Fibroblast of skin of left biceps (primary cell): ENCODE data around the gene HOXD8.

ENCODE experiments used
- DNase-seq, 2 experiments: peaks; one replicate each; pipeline ENCODE4 v3.0.0-alpha.2; 2013; ENCODE audit warnings: low read depth in 2 of 2

HOXD8 gene

DNA sequence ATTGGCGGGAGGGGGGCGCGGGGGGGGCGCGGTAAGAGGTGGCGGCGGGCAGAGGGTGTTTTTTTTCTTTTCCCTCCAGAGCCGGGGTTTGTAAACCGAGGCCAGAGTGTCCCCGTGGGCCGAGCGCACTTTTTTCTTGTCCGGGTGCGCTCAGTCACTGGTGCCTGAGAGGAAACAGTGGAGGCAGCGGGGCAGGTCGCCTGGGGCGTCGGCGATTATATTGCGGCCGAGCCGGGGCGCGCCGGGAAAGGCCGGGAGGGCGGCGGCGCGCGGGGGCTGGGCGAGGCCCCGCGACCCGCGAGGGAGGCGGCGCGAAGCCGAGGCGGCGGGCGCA, 275 bp downstream of the HOXD8 start:
- DNase-seq: no peak

DNA sequence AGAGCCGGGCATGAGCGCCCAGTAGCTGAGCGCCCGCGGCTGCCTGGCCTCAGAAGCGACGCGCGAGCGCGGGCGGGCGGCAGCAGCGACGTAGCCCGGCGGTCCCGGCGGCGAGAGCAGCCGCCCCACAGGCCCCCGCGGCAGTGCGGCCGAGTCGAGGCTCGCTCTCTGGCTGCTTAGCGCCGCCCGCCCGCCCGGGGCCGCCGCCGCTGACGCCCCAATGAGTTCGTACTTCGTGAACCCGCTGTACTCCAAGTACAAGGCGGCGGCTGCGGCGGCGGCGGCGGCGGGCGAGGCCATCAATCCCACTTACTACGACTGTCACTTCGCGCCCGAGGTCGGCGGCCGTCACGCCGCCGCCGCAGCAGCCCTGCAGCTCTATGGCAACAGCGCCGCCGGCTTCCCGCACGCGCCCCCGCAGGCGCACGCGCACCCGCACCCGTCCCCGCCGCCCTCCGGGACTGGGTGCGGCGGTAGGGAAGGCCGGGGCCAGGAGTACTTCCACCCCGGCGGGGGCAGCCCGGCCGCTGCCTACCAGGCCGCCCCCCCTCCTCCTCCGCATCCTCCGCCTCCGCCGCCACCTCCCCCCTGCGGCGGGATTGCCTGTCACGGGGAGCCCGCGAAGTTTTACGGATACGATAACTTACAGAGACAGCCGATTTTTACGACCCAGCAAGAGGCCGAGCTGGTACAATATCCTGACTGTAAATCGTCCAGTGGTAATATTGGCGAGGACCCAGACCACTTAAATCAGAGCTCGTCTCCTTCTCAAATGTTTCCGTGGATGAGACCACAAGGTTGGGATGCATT, 847 bp downstream of the HOXD8 start:
- DNase-seq: peak; percentile 94 to 96

DNA sequence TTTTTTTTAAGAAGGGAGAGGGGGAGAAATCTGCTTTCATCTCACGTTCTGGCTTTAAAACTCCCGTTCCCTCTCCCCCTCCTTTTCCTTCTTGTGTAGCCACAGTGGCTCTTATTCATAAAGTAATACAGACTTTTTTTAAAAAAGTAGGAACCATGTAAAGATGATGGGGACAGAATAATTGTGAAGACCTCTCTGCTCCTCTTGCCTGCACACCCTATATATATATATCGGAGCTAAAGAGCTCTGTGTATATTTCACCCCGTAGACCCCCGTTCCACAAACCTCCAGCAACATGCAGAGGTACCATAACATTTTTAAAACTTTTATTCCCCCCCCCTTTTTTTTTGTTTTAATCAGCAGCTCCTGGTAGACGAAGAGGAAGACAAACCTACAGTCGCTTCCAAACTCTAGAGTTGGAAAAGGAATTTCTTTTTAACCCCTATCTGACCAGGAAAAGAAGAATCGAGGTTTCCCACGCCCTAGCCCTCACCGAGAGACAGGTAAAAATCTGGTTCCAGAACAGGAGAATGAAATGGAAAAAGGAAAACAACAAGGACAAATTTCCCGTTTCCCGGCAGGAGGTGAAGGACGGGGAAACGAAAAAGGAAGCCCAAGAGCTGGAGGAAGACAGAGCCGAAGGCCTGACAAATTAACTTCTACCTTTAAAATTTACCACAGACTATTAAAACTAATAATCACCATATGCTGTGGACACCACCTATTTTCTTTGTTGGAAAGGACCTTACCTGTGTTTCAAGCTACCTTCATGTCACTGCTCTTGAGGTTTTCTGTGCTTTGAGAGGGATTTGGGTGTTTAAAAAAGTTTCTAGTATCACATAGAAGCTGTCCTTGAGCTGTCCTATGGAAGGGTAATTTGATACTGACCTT, 1.7 kb downstream of the HOXD8 start:
- no peak for DNase-seq

DNA sequence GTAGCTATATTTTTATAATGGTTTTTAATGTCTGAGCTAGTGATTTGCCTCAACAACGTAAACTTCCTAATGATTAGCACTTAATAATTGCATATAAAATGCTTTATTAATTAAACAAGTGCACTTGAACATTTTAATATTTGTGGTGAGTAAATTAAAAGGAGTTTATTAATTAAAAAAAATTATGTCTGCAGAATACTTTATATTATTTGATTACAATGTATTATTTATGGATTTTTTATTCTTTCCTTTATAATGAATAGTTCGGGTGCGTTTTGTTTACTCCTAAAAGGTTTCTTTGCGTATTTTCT, 2.3 kb downstream of the HOXD8 start:
- no peak for DNase-seq

DNA sequence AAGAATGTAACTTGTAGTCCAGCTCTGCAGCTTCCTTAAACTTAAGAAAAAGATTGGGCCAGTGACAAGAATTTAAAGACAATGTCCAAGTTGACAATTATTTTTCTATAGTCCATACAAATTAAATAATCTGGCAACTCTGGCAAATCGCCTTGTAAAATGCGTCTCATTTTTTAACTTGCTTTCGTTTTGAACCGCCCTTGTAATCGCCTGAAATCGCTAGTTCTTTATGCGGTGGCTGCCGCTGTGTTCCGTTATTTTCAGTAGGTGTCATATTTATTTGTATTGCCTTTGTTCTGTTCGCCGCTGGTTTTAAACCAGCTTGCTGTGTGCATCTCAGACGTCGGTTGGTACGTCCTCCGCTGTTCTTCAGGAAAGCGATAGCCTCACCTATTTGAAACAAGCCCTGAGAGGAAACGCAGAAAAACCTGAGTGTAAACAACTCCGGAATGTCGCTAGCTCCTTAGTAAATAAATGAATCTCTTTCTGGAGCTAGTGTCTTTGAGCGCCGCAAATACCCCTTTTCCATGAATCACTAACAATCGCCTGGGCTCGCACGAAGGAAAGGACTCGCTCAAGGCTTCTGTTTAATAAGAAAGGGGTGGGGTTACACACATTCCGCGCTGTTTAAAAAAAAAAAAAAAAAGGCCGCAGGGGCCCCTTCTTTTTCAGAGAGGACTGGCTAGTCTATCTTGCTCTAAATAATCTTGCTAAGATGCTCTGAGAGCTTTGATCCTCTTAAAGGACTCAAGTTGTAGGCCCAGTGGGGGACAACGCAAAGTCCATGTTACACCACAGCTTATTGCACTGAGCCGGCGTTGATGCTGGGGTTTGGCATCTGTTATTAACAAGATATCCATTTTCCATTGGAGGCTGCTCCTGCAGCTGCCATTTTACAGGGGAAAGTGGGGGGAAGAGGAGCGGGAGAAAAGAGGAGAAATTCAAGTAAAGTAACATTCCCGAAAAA, 3.0 kb downstream of the HOXD8 start:
- DNase-seq: peak in 1 of 2 experiments; percentile 67

DNA sequence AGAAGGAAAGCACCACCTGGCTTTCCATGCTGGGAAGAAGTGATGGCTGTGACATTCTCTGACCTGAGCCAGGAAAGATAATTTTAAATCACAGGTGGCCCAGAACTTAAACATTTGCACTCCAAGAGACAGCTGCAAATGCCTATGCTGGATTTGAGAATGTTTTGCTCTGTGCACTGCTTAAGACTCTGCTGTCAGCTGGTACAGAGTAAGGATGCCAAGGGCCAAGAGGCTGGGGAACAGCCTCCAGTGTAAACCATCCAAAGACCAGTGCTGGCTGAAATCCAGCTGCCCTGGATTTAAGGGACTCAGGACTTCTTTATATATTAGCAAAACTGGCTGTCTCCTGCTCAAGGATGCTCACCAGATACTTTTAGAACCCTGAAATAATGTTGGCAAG, 3.9 kb downstream of the HOXD8 start:
- DNase-seq: no peak

DNA sequence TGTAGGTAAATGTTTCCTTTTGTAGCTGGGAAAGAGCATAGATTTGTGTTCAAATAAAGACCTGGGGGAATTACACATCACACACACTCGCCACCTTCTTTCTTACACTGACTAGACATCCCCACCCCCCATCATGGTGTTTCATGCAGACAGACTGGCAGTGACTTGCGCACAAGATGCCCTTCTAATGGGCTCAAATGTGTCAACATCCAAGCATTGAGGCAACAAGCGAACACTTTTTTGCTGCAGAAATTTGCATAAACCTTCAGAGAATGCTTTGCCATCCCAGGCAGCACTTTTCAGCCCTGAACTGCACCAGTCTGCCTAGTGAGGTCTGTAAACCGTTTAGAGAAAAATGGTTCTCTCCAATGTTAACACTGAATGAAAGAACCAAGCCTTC, 4.5 kb downstream of the HOXD8 start:
- DNase-seq: no peak

DNA sequence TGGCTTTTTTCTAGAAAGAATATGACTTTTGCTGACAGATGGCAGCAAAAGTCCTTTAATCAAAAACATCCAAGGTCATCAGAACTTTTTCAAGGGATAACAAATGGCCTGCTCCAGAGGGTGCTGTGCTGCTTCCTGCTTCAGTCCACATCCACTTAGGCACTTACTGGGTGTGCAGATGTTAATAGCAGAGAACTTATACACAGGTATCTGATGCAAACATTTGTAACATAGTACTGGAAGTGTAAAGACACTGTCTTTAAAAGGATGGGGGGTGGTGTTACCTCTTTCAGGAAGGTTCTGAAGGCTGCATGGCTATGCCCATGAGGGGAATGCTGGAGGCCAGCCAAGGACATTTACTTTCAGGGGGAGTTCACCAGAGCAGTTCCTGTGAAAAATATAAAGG, 5.5 kb downstream of the HOXD8 start:
- no peak for DNase-seq

DNA sequence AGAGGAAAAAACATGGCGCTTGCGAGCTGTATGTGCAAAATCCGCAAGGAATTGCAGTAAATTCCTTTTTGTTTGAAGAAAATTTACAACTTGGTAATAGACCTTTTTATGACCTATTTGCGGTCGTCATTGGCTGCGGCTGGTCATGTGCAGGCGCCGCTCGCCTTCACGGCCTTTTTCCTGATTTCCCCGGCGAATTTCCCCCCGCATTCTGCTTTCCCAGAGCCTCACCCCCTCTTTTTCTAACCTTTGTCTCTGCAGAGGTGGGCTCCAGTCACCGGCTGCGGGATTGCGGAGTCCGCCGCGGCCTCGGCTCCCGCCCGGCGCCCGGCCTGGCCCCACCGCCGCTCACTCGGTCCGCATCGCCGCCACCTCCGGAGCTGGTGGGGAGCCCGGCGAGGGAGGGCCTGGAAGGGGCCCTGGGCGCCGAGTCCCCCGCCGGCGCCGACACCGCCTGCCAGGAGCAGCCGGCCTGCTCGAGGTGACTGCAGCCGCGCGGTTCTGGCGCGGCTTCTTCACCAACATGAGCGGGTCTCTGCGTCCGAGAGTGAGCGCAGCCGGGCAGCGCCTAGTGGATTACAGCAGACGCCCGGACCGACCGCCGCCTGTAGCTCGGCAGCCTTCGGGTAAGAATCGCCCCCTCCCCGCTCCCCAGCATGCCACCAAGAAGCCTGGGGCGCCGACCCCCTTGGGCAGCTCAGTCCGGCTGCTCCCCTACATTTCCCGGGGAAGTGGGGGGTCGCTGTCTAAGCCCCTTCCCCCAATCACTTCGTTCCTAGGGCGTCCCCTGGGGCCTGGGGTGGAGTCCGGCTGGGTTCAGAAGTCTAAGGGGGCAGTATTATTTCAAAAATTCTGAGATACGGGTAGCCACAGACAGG, 7.1 kb downstream of the HOXD8 start:
- DNase-seq: peak in 1 of 2 experiments; percentile 70

DNA sequence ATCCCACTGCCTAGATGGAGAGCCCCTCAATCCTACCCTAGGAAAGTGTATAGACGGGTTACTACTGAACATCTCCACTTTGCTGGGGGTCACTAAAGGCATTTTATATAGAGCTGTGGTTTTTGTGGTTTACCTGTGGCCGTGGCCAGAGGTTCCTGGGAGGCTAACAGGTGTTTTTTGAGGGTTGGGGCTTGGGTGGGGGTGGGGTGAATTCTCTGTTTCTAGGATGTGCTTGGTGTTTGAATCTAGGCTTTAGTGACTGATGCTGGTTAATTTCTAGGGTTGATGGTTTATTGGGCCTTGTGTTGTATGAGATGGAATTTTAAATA, 7.7 kb downstream of the HOXD8 start:
- no peak for DNase-seq

DNA sequence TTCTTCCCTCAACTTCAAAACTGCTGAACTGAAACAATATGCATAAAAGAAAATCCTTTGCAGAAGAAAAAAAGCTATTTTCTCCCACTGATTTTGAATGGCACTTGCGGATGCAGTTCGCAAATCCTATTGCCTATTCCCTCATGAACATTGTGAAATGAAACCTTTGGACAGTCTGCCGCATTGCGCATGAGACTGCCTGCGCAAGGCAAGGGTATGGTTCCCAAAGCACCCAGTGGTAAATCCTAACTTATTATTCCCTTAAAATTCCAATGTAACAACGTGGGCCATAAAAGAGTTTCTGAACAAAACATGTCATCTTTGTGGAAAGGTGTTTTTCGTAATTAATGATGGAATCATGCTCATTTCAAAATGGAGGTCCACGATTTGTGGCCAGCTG, 8.4 kb downstream of the HOXD8 start:
- DNase-seq: no peak

DNA sequence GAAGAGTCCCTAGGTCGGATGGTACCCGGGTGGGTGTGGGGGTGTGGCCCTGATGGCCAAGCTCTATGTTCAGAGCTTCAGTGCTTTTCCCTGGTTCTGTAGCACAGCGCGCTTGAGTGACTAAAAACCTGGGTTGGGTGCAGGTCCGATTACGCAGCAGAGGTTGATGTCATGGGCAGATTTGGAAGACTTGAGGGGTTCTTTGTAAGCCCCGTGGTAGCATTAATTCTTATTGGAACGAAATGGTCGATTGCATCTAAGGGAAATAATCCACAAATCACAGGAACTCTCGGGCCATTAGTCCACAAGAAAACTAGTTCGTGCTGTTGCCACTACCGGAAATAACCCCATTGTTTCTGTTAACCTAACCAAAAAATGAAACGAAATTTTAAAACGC, 9.0 kb downstream of the HOXD8 start:
- no peak for DNase-seq

DNA sequence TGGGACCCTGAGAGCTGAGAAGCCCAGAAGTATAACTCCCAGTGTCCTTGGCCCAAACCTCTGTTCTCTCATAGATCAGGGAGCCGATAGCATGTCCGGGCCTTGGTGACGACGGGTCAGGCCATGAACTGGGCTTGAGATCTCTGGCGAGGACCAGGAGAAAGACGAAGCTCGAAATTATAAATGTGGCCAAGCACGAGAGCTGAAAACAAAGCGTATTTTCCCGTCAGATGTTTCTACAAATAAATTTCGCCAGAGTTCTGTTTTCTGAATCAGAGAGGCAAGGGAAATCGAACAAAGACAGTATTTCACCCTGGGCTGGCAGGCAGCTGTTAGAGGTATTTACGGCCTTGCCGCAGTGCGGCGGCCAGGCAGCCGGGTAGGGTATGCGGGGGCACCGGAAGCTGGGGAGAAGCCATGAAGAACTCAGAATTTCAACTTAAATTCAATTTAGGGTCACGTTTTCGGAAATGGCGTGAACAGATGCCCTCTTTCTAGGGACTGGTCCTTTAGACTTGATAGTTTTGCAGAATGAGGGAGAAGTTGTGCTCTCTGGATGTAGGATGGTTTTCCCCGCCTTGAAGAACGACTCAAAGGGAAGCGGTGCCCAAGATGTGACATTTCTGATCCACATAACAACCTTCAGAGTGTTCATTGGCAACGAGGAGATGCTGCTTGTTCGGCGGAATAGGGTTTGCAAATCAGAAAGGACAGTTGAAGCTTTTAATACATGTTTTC, 9.6 kb downstream of the HOXD8 start:
- DNase-seq: no peak

DNA sequence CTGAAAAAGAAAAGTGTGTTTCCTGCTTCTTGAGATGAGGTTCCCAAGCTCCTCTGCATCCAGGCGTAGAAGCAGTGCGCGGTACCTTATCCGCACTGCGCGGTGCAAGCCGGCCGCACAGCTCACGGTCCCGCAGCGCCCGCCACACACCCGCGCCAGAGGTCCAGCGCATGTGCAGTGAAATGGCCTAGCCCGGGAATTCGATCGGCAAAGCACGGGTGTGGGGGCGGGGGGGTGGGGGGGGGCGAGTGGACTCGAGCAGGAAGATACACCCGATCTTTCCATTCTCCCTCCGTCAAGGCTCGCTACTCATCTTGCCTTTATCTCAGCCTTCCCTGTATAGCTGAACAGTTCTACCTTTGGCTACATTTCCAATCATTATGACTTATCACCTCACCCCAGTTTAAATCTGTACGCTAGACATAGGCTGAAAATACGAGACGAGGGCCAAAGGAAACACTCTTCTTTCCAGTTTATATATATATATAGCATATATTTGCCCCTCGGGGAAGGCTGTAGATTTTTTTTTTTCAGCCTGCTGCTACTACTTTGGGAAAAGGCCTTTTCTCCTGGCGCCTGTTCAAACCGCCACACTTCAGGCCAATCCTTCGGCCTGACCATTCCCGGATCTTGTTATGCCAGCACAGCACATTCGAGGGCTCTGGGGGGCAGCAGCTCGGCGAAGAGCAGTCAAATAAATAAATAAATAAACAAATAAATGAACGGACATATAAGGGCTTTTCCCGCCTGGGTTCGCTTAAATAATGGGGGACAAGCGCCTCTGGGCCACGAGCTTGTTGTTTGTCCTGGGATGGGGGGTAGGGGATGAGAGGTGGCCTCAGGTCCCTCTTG, 10.4 kb downstream of the HOXD8 start:
- DNase-seq: no peak

DNA sequence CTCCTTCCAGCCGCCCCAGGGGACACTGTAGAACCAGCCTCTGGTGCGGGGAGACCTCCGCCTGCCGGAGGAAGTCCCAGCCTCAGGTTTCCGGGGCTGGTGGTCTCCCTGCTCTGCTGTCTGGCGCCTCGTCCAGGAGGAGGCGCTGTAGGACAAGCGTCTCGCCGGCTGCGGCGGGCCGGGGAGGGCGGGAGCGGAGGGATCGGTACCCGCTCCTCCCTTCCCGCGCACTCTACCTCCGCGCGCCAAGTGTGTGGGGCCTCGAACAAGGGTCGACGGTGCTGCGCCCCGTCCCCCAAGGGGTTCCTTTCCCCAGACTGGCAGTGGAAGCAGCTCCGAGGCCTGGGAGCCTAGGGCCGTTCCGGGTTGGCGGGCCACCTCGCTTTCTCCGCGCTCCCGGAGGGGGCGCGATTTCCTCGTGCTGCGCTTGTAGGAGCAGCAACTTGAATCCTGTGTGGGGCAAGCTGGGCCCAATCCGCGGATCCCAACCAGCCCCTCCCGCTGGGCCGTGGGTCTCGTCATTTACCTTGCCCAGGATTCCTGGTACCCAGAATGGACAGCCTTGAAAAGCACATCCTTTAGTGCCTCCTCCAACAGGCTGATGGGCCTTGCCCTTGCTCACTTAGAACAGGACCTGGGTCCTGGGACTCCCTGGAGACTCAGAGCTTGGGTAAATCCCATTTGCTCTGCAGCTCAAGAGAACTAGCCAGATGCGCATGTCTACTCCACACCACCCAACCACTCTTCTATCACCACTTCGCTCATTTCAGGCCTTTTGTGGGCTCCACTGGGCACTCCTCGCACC, 11.2 kb downstream of the HOXD8 start:
- DNase-seq: peak in 1 of 2 experiments; percentile 63

DNA sequence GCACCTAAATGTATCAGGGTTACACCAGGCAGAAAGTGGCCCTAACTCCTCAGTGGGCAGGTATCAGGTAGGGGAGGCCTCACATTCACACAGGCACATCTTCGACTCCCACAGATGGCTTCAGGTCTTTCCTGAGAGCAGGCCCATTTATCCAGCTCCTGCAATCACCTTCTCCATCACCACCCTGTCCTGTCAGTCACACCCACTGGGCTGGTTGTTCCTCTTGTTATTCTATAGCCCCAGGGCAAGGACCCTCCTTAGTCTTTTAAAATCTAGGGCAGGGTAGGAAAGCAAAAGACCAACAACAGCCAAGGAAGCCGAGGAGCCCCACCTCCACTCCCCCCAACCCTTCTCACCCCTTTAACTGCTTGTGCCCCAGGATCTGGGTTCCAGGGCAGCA, 12.8 kb downstream of the HOXD8 start:
- no peak for DNase-seq

DNA sequence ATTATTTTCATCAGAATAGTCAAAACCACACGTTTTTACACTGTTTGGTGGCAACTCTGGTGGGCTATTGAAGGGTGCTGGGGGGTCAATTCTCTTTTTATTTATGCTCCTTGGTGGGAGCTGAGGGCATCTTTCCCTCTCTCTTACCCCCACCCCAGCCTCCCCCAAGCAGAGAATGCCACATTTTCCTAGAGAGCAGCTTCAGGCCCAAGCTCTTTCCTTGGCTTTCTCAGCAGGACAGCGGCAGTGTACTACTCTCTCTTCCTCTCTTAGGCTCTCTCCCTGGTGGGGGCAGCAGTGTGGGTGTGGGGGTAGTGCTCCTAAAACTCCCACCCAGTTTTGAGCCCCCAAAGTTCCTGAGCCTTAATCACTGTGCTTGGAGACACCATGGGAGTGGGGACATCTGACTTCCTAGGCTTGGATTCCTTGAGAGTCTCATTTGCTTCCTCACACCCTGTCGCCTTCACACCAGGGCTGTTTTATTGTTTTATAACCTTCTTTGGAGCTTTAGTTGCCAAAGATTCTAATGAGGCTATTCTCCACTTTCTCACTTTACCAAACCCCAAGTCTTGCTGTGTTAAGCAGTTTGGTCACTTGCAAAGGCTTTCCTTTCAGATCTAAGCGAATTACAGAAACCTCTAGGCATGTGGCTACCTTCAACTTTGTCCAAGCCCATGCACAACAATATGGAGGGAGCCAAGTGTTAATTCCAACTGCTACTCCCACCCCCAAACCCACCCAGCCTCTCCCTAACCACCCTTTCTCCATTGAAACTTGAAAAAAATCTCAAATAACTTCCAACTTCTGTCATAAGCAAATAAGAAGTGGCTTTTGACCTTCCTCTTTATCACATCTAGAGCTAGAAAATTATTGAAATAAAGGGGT, 15.8 kb downstream of the HOXD8 start:
- no peak for DNase-seq

DNA sequence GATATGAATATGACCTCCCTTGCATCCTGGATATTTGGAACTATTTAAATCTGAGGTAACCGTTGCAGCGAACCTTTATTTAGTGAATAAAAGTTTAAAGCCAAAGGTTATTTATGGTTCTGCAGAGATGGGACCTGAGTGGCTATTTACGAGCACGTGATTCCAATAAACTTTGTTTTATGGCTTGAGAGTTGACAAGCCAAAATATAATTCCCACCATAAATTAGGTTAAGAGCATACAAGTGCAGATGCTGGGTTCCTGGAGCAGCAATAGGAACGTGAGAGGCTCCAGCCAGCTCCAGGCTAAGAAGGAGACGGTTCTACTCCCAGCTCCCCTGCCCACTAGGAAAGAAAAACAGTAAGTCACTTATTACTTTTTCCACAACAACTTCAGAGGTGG, 16.6 kb downstream of the HOXD8 start:
- DNase-seq: no peak
